Measurements from ENCODE around the gene BABAM2. TPM values are rescaled to one million over a fixed set of nuclear protein-coding genes. Genes with fewer than 3 reads are reported as not detected.

BABAM2 gene
- total RNA-seq, 4 donors from 2014 or later = 34.4 to 44.9 (median 38.3) TPM

DNA sequence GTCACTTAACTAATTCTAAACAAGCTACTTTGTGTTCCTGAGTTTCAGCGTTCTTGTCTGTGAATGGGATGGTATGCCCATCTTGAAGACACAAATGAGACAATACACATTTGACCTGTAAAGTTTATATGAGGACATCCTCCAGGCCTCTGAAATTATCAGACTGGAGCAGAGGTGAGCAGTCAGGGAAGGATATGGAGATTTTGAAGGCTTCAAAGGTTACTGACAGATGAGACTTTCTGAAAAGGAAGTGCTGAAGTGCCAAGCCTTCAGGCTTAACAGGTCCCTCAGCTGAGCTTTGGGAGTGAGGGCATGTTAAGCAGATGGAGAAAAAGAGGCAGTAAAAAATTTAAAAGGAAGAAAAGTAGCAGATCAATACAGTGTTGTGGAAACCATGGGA is 391.2 kb downstream of the BABAM2 start:
- TF ChIP-seq, protein P1, sequence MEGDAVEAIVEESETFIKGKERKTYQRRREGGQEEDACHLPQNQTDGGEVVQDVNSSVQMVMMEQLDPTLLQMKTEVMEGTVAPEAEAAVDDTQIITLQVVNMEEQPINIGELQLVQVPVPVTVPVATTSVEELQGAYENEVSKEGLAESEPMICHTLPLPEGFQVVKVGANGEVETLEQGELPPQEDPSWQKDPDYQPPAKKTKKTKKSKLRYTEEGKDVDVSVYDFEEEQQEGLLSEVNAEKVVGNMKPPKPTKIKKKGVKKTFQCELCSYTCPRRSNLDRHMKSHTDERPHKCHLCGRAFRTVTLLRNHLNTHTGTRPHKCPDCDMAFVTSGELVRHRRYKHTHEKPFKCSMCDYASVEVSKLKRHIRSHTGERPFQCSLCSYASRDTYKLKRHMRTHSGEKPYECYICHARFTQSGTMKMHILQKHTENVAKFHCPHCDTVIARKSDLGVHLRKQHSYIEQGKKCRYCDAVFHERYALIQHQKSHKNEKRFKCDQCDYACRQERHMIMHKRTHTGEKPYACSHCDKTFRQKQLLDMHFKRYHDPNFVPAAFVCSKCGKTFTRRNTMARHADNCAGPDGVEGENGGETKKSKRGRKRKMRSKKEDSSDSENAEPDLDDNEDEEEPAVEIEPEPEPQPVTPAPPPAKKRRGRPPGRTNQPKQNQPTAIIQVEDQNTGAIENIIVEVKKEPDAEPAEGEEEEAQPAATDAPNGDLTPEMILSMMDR (IDR thresholded peaks at IDR 0.05; ENCODE audit: low read depth) = no peak

DNA sequence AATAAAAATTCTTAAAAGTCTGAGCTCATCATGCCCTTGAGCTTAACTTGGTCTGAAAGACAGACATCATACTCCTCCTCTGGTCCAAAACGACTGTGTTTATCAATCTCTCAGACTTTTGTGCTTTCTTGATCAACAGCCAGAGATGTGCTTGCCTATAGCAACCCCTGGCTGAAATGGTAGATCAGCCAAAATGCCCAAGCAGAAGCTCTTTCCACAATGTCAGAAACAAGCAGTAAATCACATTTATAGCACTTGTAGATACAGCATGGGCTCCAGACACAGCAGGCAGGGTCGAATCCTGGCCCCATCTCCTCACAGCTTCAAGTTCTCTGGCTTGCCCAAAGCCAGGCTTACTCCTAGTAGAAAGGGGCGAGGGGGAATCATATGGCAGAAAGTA is 391.7 kb downstream of the BABAM2 start:
- TF ChIP-seq, protein P1 (IDR thresholded peaks at IDR 0.05; ENCODE audit: low read depth) = no peak

DNA sequence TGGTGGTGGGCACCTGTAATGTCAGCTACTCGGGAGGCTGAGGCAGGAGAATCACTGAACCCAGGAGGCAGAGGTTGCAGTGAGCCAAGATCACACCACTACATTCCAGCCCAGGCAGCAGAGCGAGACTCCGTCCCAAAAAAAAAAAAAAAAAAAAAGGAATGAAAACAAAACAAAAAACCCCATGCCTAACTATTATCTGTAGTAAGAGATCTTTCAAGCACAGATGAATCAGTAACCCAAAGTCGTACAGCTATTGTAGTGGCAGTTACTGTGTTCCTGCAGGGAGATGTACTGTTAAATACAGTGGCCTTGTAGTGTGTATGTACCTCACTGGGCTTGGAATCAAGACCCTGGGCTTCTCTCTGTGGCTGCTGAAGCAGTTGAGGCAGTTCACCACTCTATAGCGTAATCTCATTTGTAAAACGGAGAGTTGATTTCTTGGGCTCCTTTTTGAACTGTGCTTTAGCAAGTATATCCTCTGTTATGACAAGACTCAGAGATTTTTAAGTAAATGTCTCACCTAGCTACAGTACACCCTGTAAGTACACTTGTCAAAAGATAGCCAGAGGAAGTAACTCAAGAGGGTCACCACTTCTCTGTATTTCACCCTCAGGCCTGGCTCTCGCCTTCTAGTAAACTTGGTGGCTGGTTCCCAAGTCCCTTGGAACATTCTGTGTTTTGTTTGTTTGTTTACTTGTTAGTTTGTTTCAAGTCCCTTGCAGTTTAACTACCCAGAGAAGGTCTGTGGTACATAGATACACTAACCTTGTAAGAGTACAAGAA is 392.5 kb downstream of the BABAM2 start:
- TF ChIP-seq, protein P1 (IDR thresholded peaks at IDR 0.05; ENCODE audit: low read depth) = no peak

DNA sequence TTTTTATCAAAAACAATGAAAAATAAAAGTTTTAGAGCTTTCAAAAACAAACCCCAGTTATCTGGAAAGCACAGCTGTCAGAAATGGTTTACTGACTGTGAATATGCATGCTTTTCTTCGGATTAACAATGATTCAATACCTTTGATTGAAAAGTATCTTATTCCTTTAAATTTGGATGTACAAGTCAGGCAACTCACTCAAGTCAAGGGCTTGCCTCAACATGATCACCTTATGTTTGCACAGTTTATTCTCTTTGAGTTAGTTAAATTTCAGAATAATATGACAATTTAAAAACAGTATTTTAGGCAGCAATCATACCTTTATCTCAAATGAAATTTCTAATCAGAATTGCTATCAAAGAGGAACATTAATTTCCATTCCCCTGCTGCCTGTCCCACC is 393.3 kb downstream of the BABAM2 start:
- TF ChIP-seq, protein P1 (IDR thresholded peaks at IDR 0.05; ENCODE audit: low read depth) = no peak

DNA sequence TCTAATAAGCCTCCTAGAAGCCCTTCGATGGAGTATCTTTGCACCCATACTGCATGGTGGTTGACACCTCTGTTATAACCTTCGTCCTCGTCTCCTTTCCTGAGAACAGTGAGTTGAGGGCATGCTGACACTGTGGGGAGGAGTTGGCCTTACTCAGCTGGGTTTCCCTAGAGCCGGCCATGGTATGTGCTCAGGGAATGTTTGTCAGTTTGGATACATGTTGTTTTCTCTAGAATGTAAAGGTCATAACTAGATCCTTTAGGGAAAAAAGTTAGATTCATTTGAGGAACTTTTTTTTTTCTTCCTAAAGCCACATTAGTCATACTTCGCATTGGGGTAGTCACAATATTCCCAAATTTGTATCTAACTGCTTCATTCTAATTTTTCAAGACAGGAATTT is 396.1 kb downstream of the BABAM2 start:
- TF ChIP-seq, protein P1 (IDR thresholded peaks at IDR 0.05; ENCODE audit: low read depth) = no peak

DNA sequence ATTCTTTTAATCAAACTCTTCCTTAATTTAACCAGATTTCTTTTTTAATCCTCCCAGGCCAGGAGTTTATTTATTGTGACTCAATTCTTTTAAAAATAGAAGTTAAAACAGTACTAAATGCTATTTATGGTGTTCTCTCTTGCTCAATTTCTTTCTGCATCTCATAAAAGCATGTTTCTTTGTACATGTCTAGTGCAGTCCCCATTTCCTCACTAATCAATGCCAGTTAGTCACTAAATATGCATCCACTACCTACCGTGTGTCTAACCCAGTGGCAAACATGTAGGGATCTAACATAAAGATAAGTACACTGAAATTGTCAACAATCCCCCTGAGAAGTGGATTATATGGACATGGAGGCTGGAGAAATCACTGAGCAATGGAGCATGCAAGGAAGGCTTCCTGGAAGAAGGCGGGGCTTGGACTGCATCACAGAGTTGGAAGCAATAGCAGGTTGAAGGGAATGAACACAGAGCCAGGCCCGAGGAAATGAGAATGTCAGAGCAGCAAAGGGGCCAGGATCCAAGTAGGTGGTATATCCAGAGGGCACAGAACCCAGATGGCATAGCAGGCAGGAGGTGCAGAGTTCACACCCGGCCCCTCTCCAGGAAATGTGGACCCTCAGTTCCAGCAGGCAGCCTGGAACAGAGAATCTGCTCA is 396.9 kb downstream of the BABAM2 start:
- TF ChIP-seq, protein P1 (IDR thresholded peaks at IDR 0.05; ENCODE audit: low read depth) = no peak

DNA sequence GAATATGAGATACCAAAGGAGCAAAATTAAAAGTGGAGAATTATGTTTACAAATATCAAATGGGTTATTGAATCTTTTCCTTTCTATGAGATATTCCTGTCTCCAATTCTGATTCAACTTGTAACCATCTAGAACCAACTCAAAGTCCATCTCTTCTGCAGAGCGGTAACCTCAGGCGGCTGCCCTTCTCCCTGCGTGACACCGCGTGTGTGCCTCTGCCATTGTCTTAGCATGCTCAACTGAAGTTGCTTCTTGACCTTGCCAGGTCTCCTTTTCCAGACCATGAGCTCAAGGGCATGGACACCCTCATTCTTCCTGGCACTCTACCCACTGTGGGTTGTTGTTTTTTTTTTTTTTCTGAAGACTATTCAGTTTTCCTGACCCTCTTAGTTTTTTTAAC is 398.1 kb downstream of the BABAM2 start:
- TF ChIP-seq, protein P1 (IDR thresholded peaks at IDR 0.05; ENCODE audit: low read depth) = no peak
